ENCODE results near the gene MED4. TPM values are rescaled to one million over a fixed set of nuclear protein-coding genes. Genes with fewer than 3 reads are reported as not detected.

The MED4 gene
- total RNA-seq, 3 donors from 2014 or later (not counting 1 experiment from before 2014, with no cell fraction given) = 58.2 to 59.3 (median 58.4) TPM

GRCh38 chr13:48110132-48110868 is 15.4 kb upstream of the MED4 start:
- no peak for TF ChIP-seq CTCF (IDR thresholded peaks at IDR 0.05)
- ATAC-seq = no peak

GRCh38 chr13:48108106-48108505 is 13.2 kb upstream of the MED4 start:
- Mint-ChIP-seq H3K9me3 (no peaks in the 10 kb centered on the region), H3K27ac (no peak overlapping the region), H3K4me3 (no peak overlapping the region), H3K4me1 (no peaks in the 10 kb centered on the region), H3K27me3 (ENCODE audit: low read depth in 2 of 2) (peaks cover 24 to 27% of the 10 kb centered on the region in 2 donors), H3K36me3 (no peaks in the 10 kb centered on the region)
- intact Hi-C loops (cut with micrococcal nuclease) = no loop called here
- Histone ChIP-seq H3K4me3 (ENCODE audit: low read length) (no peak overlapping the region), H3K36me3 (ENCODE audit: control insufficient read depth, insufficient read depth, low read length) (no peaks in the 10 kb centered on the region), H3K9me3 (ENCODE audit: control insufficient read depth, insufficient read depth, low read length) (no peaks in the 10 kb centered on the region), H3K27me3 (ENCODE audit: control insufficient read depth, insufficient read depth, low read length) (peaks cover 4% of the 10 kb centered on the region), H3K4me1 (ENCODE audit: control insufficient read depth, insufficient read depth, low read length) (no peaks in the 10 kb centered on the region), H3K27ac (ENCODE audit: low read length) (no peak overlapping the region)
- ATAC-seq (peak in 2 of 3 donors; percentile 26), DNase-seq (no peak)
- TF ChIP-seq CTCF (IDR thresholded peaks at IDR 0.05) = no peak
- WGBS (ENCODE audit: insufficient coverage) = 56% methylated on average over 4 of the region's 4 CpGs

More at GRCh38 chr13:48110132-48110868, 15.4 kb upstream of the MED4 start:
- no peak overlapping the region for H3K27ac Mint-ChIP-seq
- H3K27me3 ChIP-seq (ENCODE audit: control insufficient read depth, insufficient read depth, low read length) = no peaks in the 10 kb centered on the region
- no peak for DNase-seq
- H3K4me1 ChIP-seq (ENCODE audit: control insufficient read depth, insufficient read depth, low read length) = no peaks in the 10 kb centered on the region
- no peak overlapping the region for H3K4me3 Mint-ChIP-seq
- no peaks in the 10 kb centered on the region for H3K9me3 Mint-ChIP-seq
- no peak overlapping the region for H3K27ac ChIP-seq (ENCODE audit: low read length)
- 85% methylated on average over 3 of the region's 3 CpGs for WGBS (ENCODE audit: insufficient coverage)
- no peaks in the 10 kb centered on the region for H3K36me3 ChIP-seq (ENCODE audit: control insufficient read depth, insufficient read depth, low read length)
- H3K9me3 ChIP-seq (ENCODE audit: control insufficient read depth, insufficient read depth, low read length) = no peaks in the 10 kb centered on the region
- no peak overlapping the region for H3K4me3 ChIP-seq (ENCODE audit: low read length)
- no peaks in the 10 kb centered on the region for H3K4me1 Mint-ChIP-seq
- peaks cover 24 to 35% of the 10 kb centered on the region in 2 donors for H3K27me3 Mint-ChIP-seq (ENCODE audit: low read depth in 2 of 2)
- intact Hi-C loops (cut with micrococcal nuclease) = no loop called here
- no peaks in the 10 kb centered on the region for H3K36me3 Mint-ChIP-seq

- no peak for TF ChIP-seq CTCF (IDR thresholded peaks at IDR 0.05)
- Histone ChIP-seq H3K4me3 (ENCODE audit: low read length) (no peak overlapping the region), H3K4me1 (ENCODE audit: control insufficient read depth, insufficient read depth, low read length) (peaks cover 12% of the 10 kb centered on the region), H3K27ac (ENCODE audit: low read length) (no peak overlapping the region), H3K36me3 (ENCODE audit: control insufficient read depth, insufficient read depth, low read length) (no peaks in the 10 kb centered on the region), H3K27me3 (ENCODE audit: control insufficient read depth, insufficient read depth, low read length) (no peaks in the 10 kb centered on the region), H3K9me3 (ENCODE audit: control insufficient read depth, insufficient read depth, low read length) (no peaks in the 10 kb centered on the region)
- no peak for ATAC-seq
- no peaks in the 10 kb centered on the region for H3K36me3 Mint-ChIP-seq
- no peak for DNase-seq
- intact Hi-C loops (cut with micrococcal nuclease) = no loop called here
- peaks cover 22 to 23% of the 10 kb centered on the region in 2 donors for H3K4me1 Mint-ChIP-seq
- WGBS (ENCODE audit: insufficient coverage) = 80% methylated on average over 3 of the region's 4 CpGs
- no peak overlapping the region for H3K4me3 Mint-ChIP-seq
- H3K27me3 Mint-ChIP-seq (ENCODE audit: low read depth in 2 of 2) = peaks cover 12 to 30% of the 10 kb centered on the region in 2 donors
- no peak overlapping the region for H3K27ac Mint-ChIP-seq
- H3K9me3 Mint-ChIP-seq = no peaks in the 10 kb centered on the region
These were observed 2.9 kb upstream of the MED4 start for GRCh38 chr13:48097793-48098192.

- Histone ChIP-seq H3K4me3 (ENCODE audit: low read length) (no peak overlapping the region), H3K27ac (ENCODE audit: low read length) (no peak overlapping the region), H3K4me1 (ENCODE audit: control insufficient read depth, insufficient read depth, low read length) (peaks cover 12% of the 10 kb centered on the region), H3K27me3 (ENCODE audit: control insufficient read depth, insufficient read depth, low read length) (no peaks in the 10 kb centered on the region), H3K36me3 (ENCODE audit: control insufficient read depth, insufficient read depth, low read length) (no peaks in the 10 kb centered on the region), H3K9me3 (ENCODE audit: control insufficient read depth, insufficient read depth, low read length) (no peaks in the 10 kb centered on the region)
- no peak overlapping the region for H3K27ac Mint-ChIP-seq
- peaks cover 6 to 19% of the 10 kb centered on the region in 2 donors for H3K27me3 Mint-ChIP-seq (ENCODE audit: low read depth in 2 of 2)
- ATAC-seq (no peak), DNase-seq (no peak)
- H3K36me3 Mint-ChIP-seq = no peaks in the 10 kb centered on the region
- H3K4me1 Mint-ChIP-seq = peaks cover 30 to 31% of the 10 kb centered on the region in 2 donors
- intact Hi-C loops (cut with micrococcal nuclease) = no loop called here
- no peaks in the 10 kb centered on the region for H3K9me3 Mint-ChIP-seq
- 77% methylated on average over 2 of the region's 3 CpGs for WGBS (ENCODE audit: insufficient coverage)
- TF ChIP-seq CTCF (IDR thresholded peaks at IDR 0.05) = no peak
- no peak overlapping the region for H3K4me3 Mint-ChIP-seq
These were observed 1.8 kb upstream of the MED4 start for GRCh38 chr13:48096670-48097069.

Data from natural killer cell (primary cell).